Lower leg skin (tissue), 4 donors: Measurements from ENCODE around the gene PTGFRN. TPM values are rescaled to one million over a fixed set of nuclear protein-coding genes. Genes with fewer than 3 reads are reported as not detected.

Experiments used
- DNase-seq, 2 donors: peaks; one replicate each; pipeline ENCODE4 v3.0.0-alpha.2; 2019; ENCODE audit warnings: low spot score in 2 of 2
- H3K4me3 ChIP-seq: fragments of 200-600 bp; sonication (generic); 2 replicates; pipeline ENCODE4 v1.5.1; 2017; ENCODE audit warnings: mild to moderate bottlenecking, low read depth; ENCODE audit not compliant: poor library complexity, severe bottlenecking
- POLR2A ChIP-seq, 2 donors: fragments of 450-650 bp; IDR thresholded peaks; one replicate each; pipeline ENCODE4 v1.6.1; 2016 to 2017; ENCODE audit warnings: antibody characterized with exemption in 2 of 2, mild to moderate bottlenecking in 1 of 2, moderate library complexity in 1 of 2
- WGBS, 2 donors: methylation state at CpG; one replicate each; pipeline ENCODE4 v1.1.5; 2018; 5-methylcytosine and 5-hydroxymethylcytosine counted together
- intact Hi-C: fragments of 100-400 bp; cut with DNase I; formaldehyde crosslinking; loops from one replicate; pipeline ENCODE4 v1.15.0; 2023; ENCODE audit warnings: low total_unique reads
- total RNA-seq, 4 donors: library from RNA; depleted of rRNA; stranded (reverse); fragments of >200 nt; gene quantifications; one replicate each; pipeline ENCODE4 v1.1.0, GENCODE V29; 2016
- TF ChIP-seq, protein P1 (sequence below), 3 donors: fragments of 450-650 bp; IDR thresholded peaks; one replicate each; pipeline ENCODE4 v1.5.1; 2016; ENCODE audit warnings: antibody characterized with exemption in 3 of 3, mild to moderate bottlenecking in 3 of 3, moderate library complexity in 2 of 3

PTGFRN gene
- total RNA-seq, 4 donors from 2014 or later = 58.0 to 92.4 (median 84.5) TPM

DNA sequence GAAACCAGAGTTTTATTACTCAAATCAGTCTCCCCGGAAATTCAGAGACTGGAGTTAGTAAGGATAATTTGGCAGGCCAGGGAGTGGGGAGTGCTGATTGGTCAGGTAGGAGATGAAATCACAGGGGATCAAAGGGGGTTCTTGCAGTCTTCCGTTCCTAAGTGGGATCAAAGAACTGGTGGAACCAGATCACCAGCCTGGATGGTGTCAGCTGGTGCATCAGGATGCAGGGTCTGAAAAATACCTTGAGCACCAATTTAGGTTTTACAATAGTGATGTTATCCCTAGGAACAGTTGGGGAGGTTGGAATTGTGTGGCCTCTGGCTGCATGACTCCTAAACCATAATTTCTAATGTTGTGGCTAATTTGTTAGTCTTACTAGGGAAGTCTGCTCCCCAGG is 90.4 kb downstream of the PTGFRN start:
- TF ChIP-seq POLR2A (IDR thresholded peaks at IDR 0.05) = no peak
- TF ChIP-seq, protein P1, sequence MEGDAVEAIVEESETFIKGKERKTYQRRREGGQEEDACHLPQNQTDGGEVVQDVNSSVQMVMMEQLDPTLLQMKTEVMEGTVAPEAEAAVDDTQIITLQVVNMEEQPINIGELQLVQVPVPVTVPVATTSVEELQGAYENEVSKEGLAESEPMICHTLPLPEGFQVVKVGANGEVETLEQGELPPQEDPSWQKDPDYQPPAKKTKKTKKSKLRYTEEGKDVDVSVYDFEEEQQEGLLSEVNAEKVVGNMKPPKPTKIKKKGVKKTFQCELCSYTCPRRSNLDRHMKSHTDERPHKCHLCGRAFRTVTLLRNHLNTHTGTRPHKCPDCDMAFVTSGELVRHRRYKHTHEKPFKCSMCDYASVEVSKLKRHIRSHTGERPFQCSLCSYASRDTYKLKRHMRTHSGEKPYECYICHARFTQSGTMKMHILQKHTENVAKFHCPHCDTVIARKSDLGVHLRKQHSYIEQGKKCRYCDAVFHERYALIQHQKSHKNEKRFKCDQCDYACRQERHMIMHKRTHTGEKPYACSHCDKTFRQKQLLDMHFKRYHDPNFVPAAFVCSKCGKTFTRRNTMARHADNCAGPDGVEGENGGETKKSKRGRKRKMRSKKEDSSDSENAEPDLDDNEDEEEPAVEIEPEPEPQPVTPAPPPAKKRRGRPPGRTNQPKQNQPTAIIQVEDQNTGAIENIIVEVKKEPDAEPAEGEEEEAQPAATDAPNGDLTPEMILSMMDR (IDR thresholded peaks at IDR 0.05) = no peak

DNA sequence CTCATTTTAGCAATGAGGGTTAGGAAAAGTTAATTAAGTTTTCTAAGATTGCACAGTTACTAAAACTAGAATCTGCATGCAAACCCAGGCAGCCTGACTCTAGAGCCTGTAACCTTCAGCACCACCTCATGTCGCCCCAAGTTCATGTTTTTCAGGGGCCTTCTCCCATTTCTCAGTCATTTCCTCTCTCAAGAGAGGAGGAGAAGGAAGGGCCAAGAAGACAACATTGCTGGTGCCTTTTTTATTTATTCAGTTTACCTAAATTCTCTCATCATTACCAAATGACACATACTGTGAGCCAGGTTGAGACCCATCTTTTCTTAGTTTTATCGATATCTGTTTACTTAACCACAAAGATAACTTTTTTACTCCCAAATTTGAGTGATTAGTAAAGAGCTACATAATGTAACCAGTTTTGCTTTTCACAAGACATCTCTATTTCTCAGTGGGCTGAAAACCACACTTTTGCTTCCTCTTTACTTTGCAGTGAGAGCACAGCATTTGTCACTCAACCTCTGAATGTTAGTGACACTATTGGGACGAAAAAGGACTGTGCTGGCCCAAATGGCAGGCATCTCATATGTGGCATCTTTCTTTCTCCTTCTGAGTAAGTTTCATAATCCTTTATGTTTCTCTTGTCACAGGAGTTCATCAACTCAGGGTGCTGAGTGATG is 91.7 kb downstream of the PTGFRN start, which contains the start of gene CD101:
CD101 (plus strand) TSS at position 507 of the 674 bp plus-strand sequence; CDS start at position 565, 58 bp downstream.
- WGBS, 2 donors = 85% methylated on average over 3 of the region's 3 CpGs
- no peak for DNase-seq
- intact Hi-C loops = no loop called here
- H3K4me3 ChIP-seq = no peak within 1 kb of the TSS
- TF ChIP-seq POLR2A (IDR thresholded peaks at IDR 0.05) = no peak
- TF ChIP-seq, protein P1 (IDR thresholded peaks at IDR 0.05) = no peak

More for the DNA sequence above, 90.4 kb downstream of the PTGFRN start:
- WGBS, 2 donors = 77 to 98% methylated on average over 2 of the region's 2 CpGs
- intact Hi-C loops = no loop called here
- DNase-seq = no peak
- no peak overlapping the region for H3K4me3 ChIP-seq

DNA sequence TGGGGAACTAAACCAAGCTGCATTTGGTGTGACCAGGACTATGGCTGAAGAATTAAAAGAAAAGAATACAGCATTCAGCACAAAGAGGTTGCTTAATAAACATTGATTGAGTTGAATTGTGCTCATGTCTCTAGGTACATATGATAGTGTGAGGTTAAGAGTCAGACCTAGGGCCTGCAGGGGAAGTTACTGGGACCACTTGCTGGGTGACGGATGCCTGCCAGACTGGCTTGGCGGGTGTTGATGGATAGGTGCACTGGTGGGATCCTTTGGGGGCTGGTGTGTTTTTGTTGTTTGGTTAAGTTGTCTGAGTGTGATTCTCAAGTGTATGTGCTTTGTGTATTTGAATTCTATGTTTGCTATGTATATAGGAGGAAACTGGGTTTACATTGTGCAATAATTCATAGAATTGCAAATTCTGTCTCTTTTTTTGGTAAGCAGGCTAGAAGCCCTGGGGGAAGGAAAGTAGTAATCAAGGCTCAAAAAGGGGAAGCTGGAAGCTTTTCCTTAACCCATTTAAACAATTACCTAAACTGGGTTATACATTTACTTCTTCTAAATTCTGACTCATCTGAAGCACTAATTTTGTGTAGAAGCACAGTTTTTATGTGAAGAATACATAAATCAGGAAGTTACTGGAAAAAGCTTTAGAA is 93.6 kb downstream of the PTGFRN start:
- WGBS, 2 donors = 90% methylated on average over 2 of the region's 2 CpGs
- intact Hi-C loops = no loop called here
- DNase-seq = no peak
- H3K4me3 ChIP-seq = no peak overlapping the region
- TF ChIP-seq, protein P1 (IDR thresholded peaks at IDR 0.05) = no peak
- TF ChIP-seq POLR2A (IDR thresholded peaks at IDR 0.05) = no peak

DNA sequence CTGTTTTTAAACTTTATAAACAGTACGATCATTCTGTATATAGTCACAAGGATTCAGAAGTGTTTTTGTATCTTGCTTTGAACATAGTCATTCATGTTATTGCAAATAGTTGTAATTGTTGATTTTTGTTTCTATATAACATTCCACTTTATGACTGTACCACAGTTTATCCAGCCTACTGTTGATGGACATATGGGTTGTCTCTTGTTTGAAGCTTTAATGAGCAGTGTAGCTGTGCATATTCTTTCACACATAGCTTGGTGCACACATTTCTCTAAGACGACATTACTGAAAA is 98.0 kb downstream of the PTGFRN start:
- intact Hi-C loops = no loop called here
- WGBS, 2 donors = 93% methylated on average over 2 of the region's 2 CpGs
- no peak overlapping the region for H3K4me3 ChIP-seq
- no peak for DNase-seq
- TF ChIP-seq, protein P1 (IDR thresholded peaks at IDR 0.05) = no peak
- TF ChIP-seq POLR2A (IDR thresholded peaks at IDR 0.05) = no peak

DNA sequence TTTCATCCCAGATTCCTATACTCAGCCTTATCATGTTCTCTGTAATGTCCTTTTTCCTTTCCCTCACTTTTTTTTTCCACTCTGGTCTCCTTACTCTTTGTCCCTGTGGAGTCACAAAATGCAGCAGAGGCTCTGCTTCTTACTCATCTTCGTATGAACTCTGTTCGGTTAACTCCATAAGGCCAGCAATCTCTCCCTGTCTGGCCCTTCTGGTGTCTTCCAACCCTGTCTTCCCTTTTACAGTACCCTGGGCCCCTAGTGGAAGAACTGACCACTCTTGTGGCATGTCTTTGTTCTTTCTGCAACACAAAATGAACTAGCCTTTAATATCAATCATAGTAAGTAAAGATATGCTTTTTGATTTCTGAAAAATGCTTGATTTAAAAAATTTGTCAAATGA is 98.9 kb downstream of the PTGFRN start:
- intact Hi-C loops = no loop called here
- 65 to 67% methylated on average over 2 of the region's 2 CpGs for WGBS, 2 donors
- TF ChIP-seq, protein P1 (IDR thresholded peaks at IDR 0.05) = no peak
- no peak for TF ChIP-seq POLR2A (IDR thresholded peaks at IDR 0.05)
- no peak for DNase-seq
- no peak overlapping the region for H3K4me3 ChIP-seq
